ENCODE measurements around the gene CCNC. TPM values are rescaled to one million over a fixed set of nuclear protein-coding genes. Genes with fewer than 3 reads are reported as not detected.

The CCNC gene
- total RNA-seq, 1 experiment from 2014 or later: 93.1 TPM

DNA sequence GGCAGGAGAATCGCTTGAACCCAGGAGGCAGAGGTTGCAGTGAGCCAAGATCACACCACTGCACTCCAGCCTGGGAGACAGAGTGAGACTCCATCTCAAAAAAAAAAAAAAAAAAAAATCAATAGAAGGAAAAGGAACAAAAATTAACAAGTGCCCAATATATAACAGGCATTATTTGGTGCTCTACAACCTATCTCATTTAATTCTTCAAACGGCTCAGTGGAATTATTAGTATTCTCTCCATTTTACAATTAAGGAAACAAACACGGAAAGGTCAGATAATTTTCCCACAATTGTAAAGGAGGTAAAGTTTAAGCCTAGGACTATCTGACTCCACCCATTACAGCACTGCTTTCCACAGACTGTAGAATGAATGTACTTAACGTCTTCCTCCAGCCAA lies 19.8 kb downstream of the CCNC start:
- TF ChIP-seq, protein P1, sequence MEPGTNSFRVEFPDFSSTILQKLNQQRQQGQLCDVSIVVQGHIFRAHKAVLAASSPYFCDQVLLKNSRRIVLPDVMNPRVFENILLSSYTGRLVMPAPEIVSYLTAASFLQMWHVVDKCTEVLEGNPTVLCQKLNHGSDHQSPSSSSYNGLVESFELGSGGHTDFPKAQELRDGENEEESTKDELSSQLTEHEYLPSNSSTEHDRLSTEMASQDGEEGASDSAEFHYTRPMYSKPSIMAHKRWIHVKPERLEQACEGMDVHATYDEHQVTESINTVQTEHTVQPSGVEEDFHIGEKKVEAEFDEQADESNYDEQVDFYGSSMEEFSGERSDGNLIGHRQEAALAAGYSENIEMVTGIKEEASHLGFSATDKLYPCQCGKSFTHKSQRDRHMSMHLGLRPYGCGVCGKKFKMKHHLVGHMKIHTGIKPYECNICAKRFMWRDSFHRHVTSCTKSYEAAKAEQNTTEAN (CRISPR knock-in tag; IDR thresholded peaks at IDR 0.05): no peak
- TF ChIP-seq JUN (CRISPR knock-in tag; IDR thresholded peaks at IDR 0.05) (no peak), NR3C1 (CRISPR knock-in tag; conservative IDR thresholded peaks at IDR 0.05; ENCODE audit: low read depth) (no peak), AR (CRISPR knock-in tag; IDR thresholded peaks at IDR 0.05) (no peak), MAX (CRISPR knock-in tag; IDR thresholded peaks at IDR 0.05) (no peak), MYBL2 (CRISPR knock-in tag; IDR thresholded peaks at IDR 0.05) (no peak), RELA (CRISPR knock-in tag; IDR thresholded peaks at IDR 0.05; ENCODE audit: borderline replicate concordance) (no peak), ZMAT4 (CRISPR knock-in tag; IDR thresholded peaks at IDR 0.05) (no peak), ZNF423 (CRISPR knock-in tag; IDR thresholded peaks at IDR 0.05) (no peak), EMX1 (CRISPR knock-in tag; IDR thresholded peaks at IDR 0.05) (no peak), PRDM15 (CRISPR knock-in tag; IDR thresholded peaks at IDR 0.05) (no peak), ZSCAN18 (CRISPR knock-in tag; IDR thresholded peaks at IDR 0.05) (no peak), IRF2 (CRISPR knock-in tag; IDR thresholded peaks at IDR 0.05; ENCODE audit: borderline replicate concordance, low read depth) (no peak), ZNF671 (CRISPR knock-in tag; IDR thresholded peaks at IDR 0.05) (no peak)
- TF ChIP-seq, protein P2, sequence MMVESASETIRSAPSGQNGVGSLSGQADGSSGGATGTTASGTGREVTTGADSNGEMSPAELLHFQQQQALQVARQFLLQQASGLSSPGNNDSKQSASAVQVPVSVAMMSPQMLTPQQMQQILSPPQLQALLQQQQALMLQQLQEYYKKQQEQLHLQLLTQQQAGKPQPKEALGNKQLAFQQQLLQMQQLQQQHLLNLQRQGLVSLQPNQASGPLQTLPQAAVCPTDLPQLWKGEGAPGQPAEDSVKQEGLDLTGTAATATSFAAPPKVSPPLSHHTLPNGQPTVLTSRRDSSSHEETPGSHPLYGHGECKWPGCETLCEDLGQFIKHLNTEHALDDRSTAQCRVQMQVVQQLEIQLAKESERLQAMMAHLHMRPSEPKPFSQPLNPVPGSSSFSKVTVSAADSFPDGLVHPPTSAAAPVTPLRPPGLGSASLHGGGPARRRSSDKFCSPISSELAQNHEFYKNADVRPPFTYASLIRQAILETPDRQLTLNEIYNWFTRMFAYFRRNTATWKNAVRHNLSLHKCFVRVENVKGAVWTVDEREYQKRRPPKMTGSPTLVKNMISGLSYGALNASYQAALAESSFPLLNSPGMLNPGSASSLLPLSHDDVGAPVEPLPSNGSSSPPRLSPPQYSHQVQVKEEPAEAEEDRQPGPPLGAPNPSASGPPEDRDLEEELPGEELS (CRISPR knock-in tag; IDR thresholded peaks at IDR 0.05): no peak
- TF ChIP-seq, protein P3, sequence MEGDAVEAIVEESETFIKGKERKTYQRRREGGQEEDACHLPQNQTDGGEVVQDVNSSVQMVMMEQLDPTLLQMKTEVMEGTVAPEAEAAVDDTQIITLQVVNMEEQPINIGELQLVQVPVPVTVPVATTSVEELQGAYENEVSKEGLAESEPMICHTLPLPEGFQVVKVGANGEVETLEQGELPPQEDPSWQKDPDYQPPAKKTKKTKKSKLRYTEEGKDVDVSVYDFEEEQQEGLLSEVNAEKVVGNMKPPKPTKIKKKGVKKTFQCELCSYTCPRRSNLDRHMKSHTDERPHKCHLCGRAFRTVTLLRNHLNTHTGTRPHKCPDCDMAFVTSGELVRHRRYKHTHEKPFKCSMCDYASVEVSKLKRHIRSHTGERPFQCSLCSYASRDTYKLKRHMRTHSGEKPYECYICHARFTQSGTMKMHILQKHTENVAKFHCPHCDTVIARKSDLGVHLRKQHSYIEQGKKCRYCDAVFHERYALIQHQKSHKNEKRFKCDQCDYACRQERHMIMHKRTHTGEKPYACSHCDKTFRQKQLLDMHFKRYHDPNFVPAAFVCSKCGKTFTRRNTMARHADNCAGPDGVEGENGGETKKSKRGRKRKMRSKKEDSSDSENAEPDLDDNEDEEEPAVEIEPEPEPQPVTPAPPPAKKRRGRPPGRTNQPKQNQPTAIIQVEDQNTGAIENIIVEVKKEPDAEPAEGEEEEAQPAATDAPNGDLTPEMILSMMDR (IDR thresholded peaks at IDR 0.05): no peak
- TF ChIP-seq, protein P4, sequence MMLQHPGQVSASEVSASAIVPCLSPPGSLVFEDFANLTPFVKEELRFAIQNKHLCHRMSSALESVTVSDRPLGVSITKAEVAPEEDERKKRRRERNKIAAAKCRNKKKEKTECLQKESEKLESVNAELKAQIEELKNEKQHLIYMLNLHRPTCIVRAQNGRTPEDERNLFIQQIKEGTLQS (CRISPR knock-in tag; conservative IDR thresholded peaks at IDR 0.05): no peak
- TF ChIP-seq, protein P5, sequence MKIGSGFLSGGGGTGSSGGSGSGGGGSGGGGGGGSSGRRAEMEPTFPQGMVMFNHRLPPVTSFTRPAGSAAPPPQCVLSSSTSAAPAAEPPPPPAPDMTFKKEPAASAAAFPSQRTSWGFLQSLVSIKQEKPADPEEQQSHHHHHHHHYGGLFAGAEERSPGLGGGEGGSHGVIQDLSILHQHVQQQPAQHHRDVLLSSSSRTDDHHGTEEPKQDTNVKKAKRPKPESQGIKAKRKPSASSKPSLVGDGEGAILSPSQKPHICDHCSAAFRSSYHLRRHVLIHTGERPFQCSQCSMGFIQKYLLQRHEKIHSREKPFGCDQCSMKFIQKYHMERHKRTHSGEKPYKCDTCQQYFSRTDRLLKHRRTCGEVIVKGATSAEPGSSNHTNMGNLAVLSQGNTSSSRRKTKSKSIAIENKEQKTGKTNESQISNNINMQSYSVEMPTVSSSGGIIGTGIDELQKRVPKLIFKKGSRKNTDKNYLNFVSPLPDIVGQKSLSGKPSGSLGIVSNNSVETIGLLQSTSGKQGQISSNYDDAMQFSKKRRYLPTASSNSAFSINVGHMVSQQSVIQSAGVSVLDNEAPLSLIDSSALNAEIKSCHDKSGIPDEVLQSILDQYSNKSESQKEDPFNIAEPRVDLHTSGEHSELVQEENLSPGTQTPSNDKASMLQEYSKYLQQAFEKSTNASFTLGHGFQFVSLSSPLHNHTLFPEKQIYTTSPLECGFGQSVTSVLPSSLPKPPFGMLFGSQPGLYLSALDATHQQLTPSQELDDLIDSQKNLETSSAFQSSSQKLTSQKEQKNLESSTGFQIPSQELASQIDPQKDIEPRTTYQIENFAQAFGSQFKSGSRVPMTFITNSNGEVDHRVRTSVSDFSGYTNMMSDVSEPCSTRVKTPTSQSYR (CRISPR knock-in tag; IDR thresholded peaks at IDR 0.05): no peak
- POLR2A ChIA-PET: no interaction called here
- Mint-ChIP-seq H3K36me3 (peaks cover 41% of the 10 kb centered on the region), H3K4me1 (no peaks in the 10 kb centered on the region), H3K27me3 (ENCODE audit: low read depth) (no peaks in the 10 kb centered on the region), H3K9me3 (no peaks in the 10 kb centered on the region), H3K4me3 (no peak overlapping the region), H3K27ac (no peak overlapping the region)
- DNase-seq (ENCODE audit: low spot score): no peak
- ATAC-seq: no peak
- CTCF ChIA-PET: no interaction called here
